K562 (cell line): ENCODE measurements around the gene CREB5. TPM values are rescaled to one million over a fixed set of nuclear protein-coding genes. Genes with fewer than 3 reads are reported as not detected.

ENCODE experiments used
- ATAC-seq: fragments of 200-7000 bp; cut with Tn5 transposase; 3 replicates; pipeline ENCODE4 v1.9.1; 2020; ENCODE audit warnings: moderate library complexity
- BruUV-seq: library from RNA; stranded (reverse); fragments of 400-500 nt; replicated peaks from 2 replicates; lab custom pipeline; 2021; lab: Mats Ljungman, UMichigan
- CTCF ChIA-PET: fragments of 300-600 bp; formaldehyde crosslinking; extraction: SDS; loops from one replicate; lab custom pipeline; 2021; ENCODE audit warnings: low intra/inter-chr PET ratio; lab: Yijun Ruan, JAX
- POLR2A ChIA-PET: fragments of 300-600, 350-650 bp; sonication (Branson Sonifier 250); formaldehyde crosslinking; extraction: SDS; loops from one replicate; lab custom pipeline; 2021; ENCODE audit warnings: antibody characterized with exemption, inconsistent platforms; lab: Yijun Ruan, JAX
- DNase-seq, 4 experiments: peaks; one replicate each; pipeline versions ENCODE4 v3.0.0 to v3.0.0-alpha.2; 2011 to 2018; ENCODE audit warnings: low spot score in 3 of 4, mixed read lengths in 3 of 4; ENCODE audit errors: extremely low read depth in 1 of 4
- FAIRE-seq: peaks from 2 replicates; lab custom pipeline; 2011; peaks lifted over from hg19 to GRCh38; lab: Jason Lieb, UNC
- H2AFZ ChIP-seq: 2 replicates; pipeline ENCODE4 v1.6.0; 2011; ENCODE audit warnings: low read depth, low read length, control low read depth, inconsistent platforms
- H3K27ac ChIP-seq: fragments of 200-600 bp; 3 replicates; pipeline ENCODE4 v1.8.0; 2011; ENCODE audit warnings: low read depth, mild to moderate bottlenecking, control low read depth, inconsistent platforms, low read length, moderate library complexity, mixed read lengths; ENCODE audit errors: extremely low read depth
- H3K27me3 ChIP-seq, 2 experiments: fragments of 300-600 bp in 1 of 2; 2 replicates in 1 of 2; 3 replicates in 1 of 2; pipeline versions ENCODE4 v1.6.0 to v1.8.0; 2011; ENCODE audit warnings: inconsistent platforms in 2 of 2, low read length in 2 of 2, mild to moderate bottlenecking in 1 of 2, mixed read lengths in 1 of 2, moderate library complexity in 1 of 2; ENCODE audit not compliant: control insufficient read depth in 2 of 2, insufficient read depth in 2 of 2
- H3K36me3 ChIP-seq: fragments of 300-600 bp; 3 replicates; pipeline ENCODE4 v1.8.0; 2011; ENCODE audit warnings: mild to moderate bottlenecking, low read length, inconsistent platforms; ENCODE audit not compliant: control insufficient read depth, insufficient read depth
- H3K4me1 ChIP-seq, 2 experiments: fragments of 200-600 bp in 1 of 2; replicated peaks in 1 of 2; 2 replicates in 1 of 2; 3 replicates in 1 of 2; pipeline versions ENCODE4 v1.5.1 to v1.8.0; 2011; ENCODE audit warnings: inconsistent platforms in 2 of 2, low read length in 2 of 2, mild to moderate bottlenecking in 1 of 2, mixed read lengths in 1 of 2, moderate library complexity in 1 of 2; ENCODE audit not compliant: control insufficient read depth in 2 of 2, insufficient read depth in 2 of 2
- H3K4me2 ChIP-seq: 2 replicates; pipeline ENCODE4 v1.6.1; 2011; ENCODE audit warnings: low read length, control low read depth, inconsistent platforms, mixed read lengths; ENCODE audit not compliant: insufficient read depth
- H3K4me3 ChIP-seq: fragments of 200-600 bp; sonication (generic), shearing (Covaris generic); 2 replicates; pipeline ENCODE4 v1.5.1; 2016; ENCODE audit warnings: control low read depth, inconsistent platforms
- H3K79me2 ChIP-seq: fragments of 200-600 bp; 3 replicates; pipeline ENCODE4 v1.8.0; 2011; ENCODE audit warnings: low read length, inconsistent platforms; ENCODE audit not compliant: control insufficient read depth, insufficient read depth
- H3K9ac ChIP-seq, 2 experiments: 2 replicates each; pipeline versions ENCODE4 v1.6.0 to v1.6.1; 2011; ENCODE audit warnings: low read depth in 2 of 2, low read length in 2 of 2, control low read depth in 1 of 2, inconsistent platforms in 1 of 2, mild to moderate bottlenecking in 1 of 2, mixed read lengths in 1 of 2; ENCODE audit not compliant: insufficient read depth in 1 of 2
- H3K9me1 ChIP-seq: one replicate; pipeline ENCODE4 v1.6.0; 2011; ENCODE audit warnings: inconsistent platforms, mild to moderate bottlenecking, low read length, moderate library complexity; ENCODE audit not compliant: control insufficient read depth, insufficient read depth
- H3K9me3 ChIP-seq: replicated peaks from 2 replicates; pipeline ENCODE4 v1.5.1; 2011; ENCODE audit warnings: low read depth, low read length, inconsistent platforms; ENCODE audit not compliant: control insufficient read depth, insufficient read depth
- H4K20me1 ChIP-seq: replicated peaks from 2 replicates; pipeline ENCODE4 v1.6.1; 2011; ENCODE audit warnings: low read length, inconsistent platforms, mixed read lengths; ENCODE audit not compliant: control insufficient read depth, insufficient read depth
- ATF2 ChIP-seq: sonication (generic); formaldehyde crosslinking; IDR thresholded peaks from 2 replicates; pipeline ENCODE4 v1.8.1; 2022; ENCODE audit warnings: missing genetic modification reagents
- DPF2 ChIP-seq: fragments of 450-650 bp; IDR thresholded peaks from 2 replicates; pipeline ENCODE4 v1.6.1; 2016
- HINFP ChIP-seq: fragments of 450-650 bp; conservative IDR thresholded peaks from 2 replicates; pipeline ENCODE4 v1.6.1; 2016; ENCODE audit warnings: missing genetic modification characterization, low read depth, mild to moderate bottlenecking, control low read depth, missing compliant biosample characterization
- NR3C1 ChIP-seq: sonication (generic); formaldehyde crosslinking; IDR thresholded peaks from 2 replicates; pipeline ENCODE4 v1.8.1; 2022; ENCODE audit warnings: missing genetic modification reagents
- SMAD3 ChIP-seq: fragments of 450-650 bp; formaldehyde crosslinking; conservative IDR thresholded peaks from 2 replicates; pipeline ENCODE4 v1.4.0; 2020; ENCODE audit warnings: mild to moderate bottlenecking
- TAF1 ChIP-seq: IDR thresholded peaks from 2 replicates; pipeline ENCODE4 v1.6.1; 2011; ENCODE audit warnings: mild to moderate bottlenecking, low read length, moderate library complexity; ENCODE audit not compliant: insufficient read depth, control insufficient read depth, severe bottlenecking; ENCODE audit errors: extremely low read depth
- TSC22D4 ChIP-seq: fragments of 450-650 bp; IDR thresholded peaks from 2 replicates; pipeline ENCODE4 v1.6.1; 2016; ENCODE audit warnings: missing genetic modification characterization, missing biosample characterization, control low read depth
- U2AF2 ChIP-seq: fragments of 200-400 bp; formaldehyde crosslinking; optimal IDR thresholded peaks from 2 replicates; pipeline ENCODE3; 2017; ENCODE audit warnings: low read depth, mild to moderate bottlenecking, low read length
- ZNF146 ChIP-seq: IDR thresholded peaks from one replicate; pipeline ENCODE4 v1.6.1; 2018; ENCODE audit warnings: missing compliant biosample characterization; ENCODE audit not compliant: unreplicated experiment
- ZNF561 ChIP-seq: fragments of 450-650 bp; formaldehyde crosslinking; conservative IDR thresholded peaks from 2 replicates; pipeline ENCODE4 v1.4.0; 2020; ENCODE audit warnings: mild to moderate bottlenecking, moderate library complexity
- WGBS: fragments of 100-300 bp; shearing (Covaris generic); methylation state at CpG from one replicate; pipeline ENCODE4 v1.1.6; 2016; ENCODE audit warnings: low coverage, mixed read lengths; ENCODE audit not compliant: insufficient coverage; ENCODE audit errors: missing lambda C conversion rate; 5-methylcytosine and 5-hydroxymethylcytosine counted together
- in situ Hi-C: fragments of 300-500 bp; cut with MboI; formaldehyde crosslinking; loops from 4 replicates; pipeline ENCODE4 v1.15.0; 2018; ENCODE audit warnings: inconsistent platforms, mixed read lengths
- intact Hi-C: fragments of 100-400 bp; cut with micrococcal nuclease; formaldehyde crosslinking; loops from 2 replicates; pipeline ENCODE4 v1.14.2; 2022
- polyA plus RNA-seq, 8 experiments: library from polyadenylated mRNA; depleted of rRNA in 4 of 8; stranded (reverse) in 5 of 8; unstranded in 3 of 8; fragments of >200 nt; fragmentation: Nextera tagmentation in 2 of 8; fragmentation: Illumina TruSeq in 1 of 8; extraction: Ambion mirVana in 2 of 8; extraction: Trizol in 1 of 8; gene quantifications; 2 replicates each; pipeline versions ENCODE4 v1.2.1 to v1.2.3, GENCODE V29; 2011 to 2014; ENCODE audit warnings: inconsistent platforms in 1 of 8, missing spikeins in 1 of 8
- total RNA-seq, 7 experiments: library from RNA; depleted of rRNA in 6 of 7; stranded (reverse); fragments of >200 nt in 6 of 7; fragmentation: Illumina TruSeq in 2 of 7; extraction: Trizol in 2 of 7; gene quantifications; 2 replicates each; pipeline versions ENCODE4 v1.2.1 to v1.2.3, GENCODE V29; 2011 to 2021; ENCODE audit warnings: low replicate concordance in 1 of 7

The CREB5 gene
- total and polyA plus RNA-seq, 9 of the 15 experiments (the other 6 are each of a cell fraction or from before 2014, with no cell fraction given) = 0.33 to 6.4 (median 1.8) TPM

GRCh38 chr7:28509251-28510025, 97.1 kb downstream of the CREB5 start:
- no peak for ATAC-seq
- Histone ChIP-seq H3K4me2 (no peak overlapping the region), H3K9me3 (no peaks in the 10 kb centered on the region), H3K4me3 (no peak overlapping the region), H3K9ac (no peak overlapping the region), H3K4me1 (no peaks in the 10 kb centered on the region), H3K79me2 (no peaks in the 10 kb centered on the region), H4K20me1 (no peaks in the 10 kb centered on the region), H3K9me1 (no peaks in the 10 kb centered on the region), H2AFZ (no peak overlapping the region), H3K36me3 (no peaks in the 10 kb centered on the region), H3K27me3 (peaks cover 5 to 9% of the 10 kb centered on the region in 2 experiments; a peak in 4 of 5 replicates), H3K27ac (no peak overlapping the region)
- intact Hi-C loops = no loop called here
- ChIA-PET CTCF (no interaction called here), POLR2A (no interaction called here)
- no peak for FAIRE-seq
- WGBS = under 1% methylated on average over 12 of the region's 12 CpGs
- no TSS peak for BruUV-seq
- in situ Hi-C loops = no loop called here
- DNase-seq = no peak
- no peak for TF ChIP-seq ZNF146 (CRISPR knock-in tag)
- TF ChIP-seq ATF2 (CRISPR knock-in tag) = no peak
- TF ChIP-seq ZNF561 (CRISPR knock-in tag) = no peak
- TF ChIP-seq NR3C1 (CRISPR knock-in tag) = no peak
- TF ChIP-seq TSC22D4 (tag) = no peak
- TF ChIP-seq TAF1 = no peak
- no peak for TF ChIP-seq HINFP (tag)
- no peak for TF ChIP-seq DPF2
- TF ChIP-seq SMAD3 (CRISPR knock-in tag) = no peak
- TF ChIP-seq U2AF2 = no peak
